ENCODE results near the gene SLC25A19. TPM values are rescaled to one million over a fixed set of nuclear protein-coding genes. Genes with fewer than 3 reads are reported as not detected.
A peak's percentile ranks its signal among the peaks of the same experiment; 100 is the strongest.

SLC25A19 gene
- total RNA-seq, 1 donor from 2014 or later = 12.8 TPM

GRCh38 chr17:75288770-75289114 lies 491 bp downstream of the SLC25A19 start:
- H4K20me1 ChIP-seq (ENCODE audit: insufficient read depth, low read length) = no peaks in the 10 kb centered on the region
- DNase-seq (ENCODE audit: low read depth) = no peak
- H3K36me3 ChIP-seq (ENCODE audit: insufficient read depth, low read length) = no peaks in the 10 kb centered on the region
- Mint-ChIP-seq H3K27me3 (ENCODE audit: low read depth, unreplicated experiment) (no peaks in the 10 kb centered on the region), H3K4me3 (ENCODE audit: unreplicated experiment) (peak overlapping the region; percentile 98), H3K27ac (ENCODE audit: unreplicated experiment) (no peak overlapping the region), H3K4me1 (ENCODE audit: low read depth, unreplicated experiment) (peaks cover 4% of the 10 kb centered on the region), H3K36me3 (ENCODE audit: low read depth, unreplicated experiment) (no peaks in the 10 kb centered on the region), H3K9me3 (ENCODE audit: unreplicated experiment) (no peaks in the 10 kb centered on the region)
- FAIRE-seq = no peak
- H3K27ac ChIP-seq (ENCODE audit: low read depth, low read length) = peak overlapping the region; percentile 41
- TF ChIP-seq EZH2 (IDR thresholded peaks at IDR 0.05; ENCODE audit: insufficient read depth, low read length) = no peak
- TF ChIP-seq, protein P1, sequence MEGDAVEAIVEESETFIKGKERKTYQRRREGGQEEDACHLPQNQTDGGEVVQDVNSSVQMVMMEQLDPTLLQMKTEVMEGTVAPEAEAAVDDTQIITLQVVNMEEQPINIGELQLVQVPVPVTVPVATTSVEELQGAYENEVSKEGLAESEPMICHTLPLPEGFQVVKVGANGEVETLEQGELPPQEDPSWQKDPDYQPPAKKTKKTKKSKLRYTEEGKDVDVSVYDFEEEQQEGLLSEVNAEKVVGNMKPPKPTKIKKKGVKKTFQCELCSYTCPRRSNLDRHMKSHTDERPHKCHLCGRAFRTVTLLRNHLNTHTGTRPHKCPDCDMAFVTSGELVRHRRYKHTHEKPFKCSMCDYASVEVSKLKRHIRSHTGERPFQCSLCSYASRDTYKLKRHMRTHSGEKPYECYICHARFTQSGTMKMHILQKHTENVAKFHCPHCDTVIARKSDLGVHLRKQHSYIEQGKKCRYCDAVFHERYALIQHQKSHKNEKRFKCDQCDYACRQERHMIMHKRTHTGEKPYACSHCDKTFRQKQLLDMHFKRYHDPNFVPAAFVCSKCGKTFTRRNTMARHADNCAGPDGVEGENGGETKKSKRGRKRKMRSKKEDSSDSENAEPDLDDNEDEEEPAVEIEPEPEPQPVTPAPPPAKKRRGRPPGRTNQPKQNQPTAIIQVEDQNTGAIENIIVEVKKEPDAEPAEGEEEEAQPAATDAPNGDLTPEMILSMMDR (IDR thresholded peaks at IDR 0.05; ENCODE audit: insufficient read depth, low read depth, low read length) = no peak
- H3K4me3 ChIP-seq (ENCODE audit: insufficient read depth, low read depth, low read length) = peak overlapping the region; percentile 81
- peak overlapping the region; percentile 82 for H3K9ac ChIP-seq (ENCODE audit: low read length)
- H2AFZ ChIP-seq (ENCODE audit: low read depth, low read length) = peak overlapping the region; percentile 93
- H3K4me2 ChIP-seq (ENCODE audit: low read length) = peak overlapping the region; percentile 98
- H3K4me1 ChIP-seq (ENCODE audit: insufficient read depth, low read length) = peaks cover 5% of the 10 kb centered on the region
- H3K9me3 ChIP-seq (ENCODE audit: insufficient read depth, low read depth, low read length) = no peaks in the 10 kb centered on the region
- no peaks in the 10 kb centered on the region for H3K27me3 ChIP-seq (ENCODE audit: insufficient read depth, low read length)
- H3K79me2 ChIP-seq (ENCODE audit: insufficient read depth, low read length) = peaks cover 3% of the 10 kb centered on the region

DNA sequence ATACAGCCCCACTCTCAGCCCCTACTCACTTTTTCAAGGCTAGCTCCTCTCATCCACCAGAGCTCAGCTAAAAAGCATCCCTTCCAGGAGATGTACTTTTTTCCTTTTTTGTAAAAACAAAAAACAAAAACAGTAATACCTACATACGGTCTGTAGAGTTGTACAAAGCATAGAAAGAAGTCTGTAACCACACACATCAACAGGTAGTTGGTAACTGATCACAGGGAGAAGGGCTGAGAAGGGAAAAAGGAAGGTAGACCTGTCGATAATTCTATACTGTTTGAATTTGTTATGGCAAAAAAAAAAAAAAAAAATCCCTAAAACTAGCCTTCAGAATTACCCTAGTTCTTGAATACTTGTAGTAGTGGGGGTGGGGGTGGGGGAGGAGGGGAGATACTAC lies 874 bp downstream of the SLC25A19 start:
- no peak for DNase-seq (ENCODE audit: low read depth)
- peaks cover 5% of the 10 kb centered on the region for H3K4me1 ChIP-seq (ENCODE audit: insufficient read depth, low read length)
- H3K9me3 ChIP-seq (ENCODE audit: insufficient read depth, low read depth, low read length) = no peaks in the 10 kb centered on the region
- Mint-ChIP-seq H3K4me1 (ENCODE audit: low read depth, unreplicated experiment) (peaks cover 4% of the 10 kb centered on the region), H3K4me3 (ENCODE audit: unreplicated experiment) (peak overlapping the region; percentile 78), H3K27ac (ENCODE audit: unreplicated experiment) (no peak overlapping the region), H3K9me3 (ENCODE audit: unreplicated experiment) (no peaks in the 10 kb centered on the region), H3K36me3 (ENCODE audit: low read depth, unreplicated experiment) (peaks cover 3% of the 10 kb centered on the region), H3K27me3 (ENCODE audit: low read depth, unreplicated experiment) (no peaks in the 10 kb centered on the region)
- H3K4me2 ChIP-seq (ENCODE audit: low read length) = peak overlapping the region; percentile 98
- H4K20me1 ChIP-seq (ENCODE audit: insufficient read depth, low read length) = no peaks in the 10 kb centered on the region
- FAIRE-seq = no peak
- H3K9ac ChIP-seq (ENCODE audit: low read length) = peak overlapping the region; percentile 82
- H3K36me3 ChIP-seq (ENCODE audit: insufficient read depth, low read length) = no peaks in the 10 kb centered on the region
- no peak overlapping the region for H2AFZ ChIP-seq (ENCODE audit: low read depth, low read length)
- H3K4me3 ChIP-seq (ENCODE audit: insufficient read depth, low read depth, low read length) = peak overlapping the region; percentile 81
- no peak for TF ChIP-seq EZH2 (IDR thresholded peaks at IDR 0.05; ENCODE audit: insufficient read depth, low read length)
- H3K79me2 ChIP-seq (ENCODE audit: insufficient read depth, low read length) = peaks cover 3% of the 10 kb centered on the region
- H3K27me3 ChIP-seq (ENCODE audit: insufficient read depth, low read length) = no peaks in the 10 kb centered on the region
- no peak overlapping the region for H3K27ac ChIP-seq (ENCODE audit: low read depth, low read length)

DNA sequence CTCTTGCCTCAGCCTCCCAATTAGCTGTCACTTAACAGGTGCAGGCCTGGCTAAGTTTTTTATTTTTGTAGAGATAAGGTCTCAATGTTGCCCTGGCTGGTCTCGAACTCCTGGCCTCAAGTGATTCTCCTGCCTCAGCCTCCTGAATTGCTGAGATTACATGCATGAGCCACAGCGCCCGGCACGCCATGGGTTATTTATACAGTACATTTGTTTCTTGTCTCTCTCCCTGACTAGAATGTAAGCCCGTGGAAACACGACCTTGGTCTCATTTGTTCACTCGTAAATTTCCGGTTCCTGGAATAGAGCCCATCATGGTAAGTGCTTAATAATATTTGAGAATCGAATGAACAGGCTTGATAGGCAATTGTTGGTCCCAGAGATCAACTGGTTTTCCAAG lies 2.0 kb downstream of the SLC25A19 start:
- H3K9ac ChIP-seq (ENCODE audit: low read length) = no peak overlapping the region
- Mint-ChIP-seq H3K4me1 (ENCODE audit: low read depth, unreplicated experiment) (peaks cover 4% of the 10 kb centered on the region), H3K27me3 (ENCODE audit: low read depth, unreplicated experiment) (no peaks in the 10 kb centered on the region), H3K9me3 (ENCODE audit: unreplicated experiment) (no peaks in the 10 kb centered on the region), H3K4me3 (ENCODE audit: unreplicated experiment) (no peak overlapping the region), H3K27ac (ENCODE audit: unreplicated experiment) (no peak overlapping the region), H3K36me3 (ENCODE audit: low read depth, unreplicated experiment) (peaks cover 3% of the 10 kb centered on the region)
- H3K27ac ChIP-seq (ENCODE audit: low read depth, low read length) = no peak overlapping the region
- TF ChIP-seq EZH2 (IDR thresholded peaks at IDR 0.05; ENCODE audit: insufficient read depth, low read length) = no peak
- TF ChIP-seq, protein P1 (IDR thresholded peaks at IDR 0.05; ENCODE audit: insufficient read depth, low read depth, low read length) = no peak
- no peaks in the 10 kb centered on the region for H3K9me3 ChIP-seq (ENCODE audit: insufficient read depth, low read depth, low read length)
- FAIRE-seq (no peak), DNase-seq (ENCODE audit: low read depth) (no peak)
- H3K4me2 ChIP-seq (ENCODE audit: low read length) = no peak overlapping the region
- no peak overlapping the region for H3K4me3 ChIP-seq (ENCODE audit: insufficient read depth, low read depth, low read length)
- peaks cover 5% of the 10 kb centered on the region for H3K4me1 ChIP-seq (ENCODE audit: insufficient read depth, low read length)
- H2AFZ ChIP-seq (ENCODE audit: low read depth, low read length) = no peak overlapping the region
- H3K27me3 ChIP-seq (ENCODE audit: insufficient read depth, low read length) = no peaks in the 10 kb centered on the region
- no peaks in the 10 kb centered on the region for H4K20me1 ChIP-seq (ENCODE audit: insufficient read depth, low read length)
- no peaks in the 10 kb centered on the region for H3K36me3 ChIP-seq (ENCODE audit: insufficient read depth, low read length)
- peaks cover 3% of the 10 kb centered on the region for H3K79me2 ChIP-seq (ENCODE audit: insufficient read depth, low read length)
